Measurements from ENCODE around the gene HSPA8.
A peak's percentile ranks its signal among the peaks of the same experiment; 100 is the strongest.
"Not testable (repeated sequence)": the region's sequence is repeated elsewhere in the genome, so short reads cannot be mapped to it uniquely, and the experiment has no call there.

HSPA8 gene

DNA sequence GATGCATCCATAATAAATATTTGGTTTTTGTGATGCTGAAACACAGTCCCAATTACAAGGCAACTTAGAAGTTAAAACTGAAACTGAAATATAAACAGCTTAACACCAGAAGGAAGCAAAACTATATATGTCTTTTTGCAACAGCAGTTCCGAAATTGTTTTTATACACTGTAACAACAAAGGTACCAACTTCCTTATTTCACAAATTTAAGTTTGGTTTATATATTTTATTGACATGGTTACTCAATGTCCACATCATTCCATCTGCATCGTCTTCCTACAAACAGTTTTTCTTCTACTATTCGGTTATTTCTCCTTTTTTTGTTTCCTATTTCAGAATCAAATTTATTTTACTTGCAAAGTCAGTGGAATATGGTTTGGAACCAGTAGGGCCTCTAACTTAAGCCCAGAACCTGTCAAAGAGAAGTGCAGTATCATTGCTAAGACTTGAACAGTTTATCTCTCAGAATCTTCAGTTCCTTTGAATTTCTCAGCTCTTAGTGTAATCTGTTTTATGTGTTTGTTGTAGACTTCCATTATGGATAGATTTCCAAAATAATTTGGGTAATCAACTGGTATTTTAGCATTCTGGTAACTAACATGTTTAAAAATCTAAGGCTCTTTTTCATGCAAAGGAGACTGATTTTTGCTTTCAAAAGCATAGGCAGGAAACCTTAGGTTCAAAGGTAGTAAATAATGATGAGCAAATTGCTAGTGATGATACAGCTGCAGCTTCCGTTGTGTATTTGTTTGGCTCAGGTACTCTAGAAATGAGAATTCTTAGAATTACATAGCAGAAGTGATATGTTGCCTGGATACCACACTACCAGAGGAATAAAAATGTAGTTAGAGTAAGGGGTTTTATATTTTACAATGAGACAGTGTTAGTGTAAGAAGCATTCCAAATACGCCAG is 8.2 kb upstream of the HSPA8 start:
- DNase-seq, result no peak

DNA sequence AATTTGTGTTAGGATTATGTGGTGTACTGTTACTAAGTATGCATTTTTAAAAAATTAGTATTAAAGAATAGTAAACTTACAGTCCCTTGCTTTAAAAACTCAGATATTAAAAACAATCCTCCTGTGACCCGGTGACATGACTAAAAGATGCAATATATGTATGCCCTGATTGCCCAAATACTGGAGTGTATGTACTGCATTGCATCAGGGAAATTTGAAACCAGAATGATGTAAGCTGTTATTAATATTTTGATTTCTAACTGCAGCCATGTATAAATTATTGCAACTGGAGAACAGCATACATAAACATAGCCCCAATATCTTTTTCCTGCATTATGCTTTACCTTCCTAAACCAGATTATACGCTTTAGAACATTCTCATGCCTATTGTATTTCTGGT is 3.7 kb upstream of the HSPA8 start:
- no peak for DNase-seq

DNA sequence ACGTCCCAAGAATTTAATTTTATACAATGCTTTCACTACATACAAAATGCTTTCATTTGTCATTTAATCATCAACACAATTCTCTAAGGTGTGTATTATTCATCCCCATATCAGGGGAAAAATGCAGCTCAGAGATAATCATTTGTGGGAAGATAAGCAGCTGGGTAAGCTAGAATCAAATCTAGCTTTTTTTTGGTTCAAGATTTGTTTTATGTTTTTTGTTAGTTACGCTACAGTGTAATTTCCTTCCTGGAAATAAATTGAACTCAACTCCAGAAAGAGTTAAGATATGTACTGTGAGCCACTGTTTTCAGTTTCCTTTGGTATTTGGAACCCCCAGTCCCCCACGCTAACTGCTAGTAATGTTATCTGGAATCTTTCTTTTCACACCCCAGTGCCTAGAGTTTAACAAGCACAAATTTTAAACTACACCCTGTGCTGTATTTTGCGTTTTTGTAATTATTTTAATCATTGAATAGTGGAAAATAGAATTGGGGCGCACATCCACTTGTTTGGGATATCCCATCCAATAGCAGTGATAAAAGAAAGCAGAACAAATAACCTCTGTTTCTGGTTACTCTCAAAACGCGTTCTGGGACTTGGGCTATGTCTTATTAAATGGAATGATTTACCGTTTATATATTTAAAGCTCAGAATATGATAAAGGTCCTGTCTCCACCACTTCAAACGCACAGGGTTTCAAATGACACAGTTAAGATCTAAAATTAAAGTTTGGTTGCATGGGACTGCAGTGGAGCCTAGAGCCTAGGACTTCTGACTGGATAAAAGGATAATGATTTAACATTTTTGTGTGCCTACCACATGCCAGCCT is 2.1 kb upstream of the HSPA8 start:
- DNase-seq, result no peak

DNA sequence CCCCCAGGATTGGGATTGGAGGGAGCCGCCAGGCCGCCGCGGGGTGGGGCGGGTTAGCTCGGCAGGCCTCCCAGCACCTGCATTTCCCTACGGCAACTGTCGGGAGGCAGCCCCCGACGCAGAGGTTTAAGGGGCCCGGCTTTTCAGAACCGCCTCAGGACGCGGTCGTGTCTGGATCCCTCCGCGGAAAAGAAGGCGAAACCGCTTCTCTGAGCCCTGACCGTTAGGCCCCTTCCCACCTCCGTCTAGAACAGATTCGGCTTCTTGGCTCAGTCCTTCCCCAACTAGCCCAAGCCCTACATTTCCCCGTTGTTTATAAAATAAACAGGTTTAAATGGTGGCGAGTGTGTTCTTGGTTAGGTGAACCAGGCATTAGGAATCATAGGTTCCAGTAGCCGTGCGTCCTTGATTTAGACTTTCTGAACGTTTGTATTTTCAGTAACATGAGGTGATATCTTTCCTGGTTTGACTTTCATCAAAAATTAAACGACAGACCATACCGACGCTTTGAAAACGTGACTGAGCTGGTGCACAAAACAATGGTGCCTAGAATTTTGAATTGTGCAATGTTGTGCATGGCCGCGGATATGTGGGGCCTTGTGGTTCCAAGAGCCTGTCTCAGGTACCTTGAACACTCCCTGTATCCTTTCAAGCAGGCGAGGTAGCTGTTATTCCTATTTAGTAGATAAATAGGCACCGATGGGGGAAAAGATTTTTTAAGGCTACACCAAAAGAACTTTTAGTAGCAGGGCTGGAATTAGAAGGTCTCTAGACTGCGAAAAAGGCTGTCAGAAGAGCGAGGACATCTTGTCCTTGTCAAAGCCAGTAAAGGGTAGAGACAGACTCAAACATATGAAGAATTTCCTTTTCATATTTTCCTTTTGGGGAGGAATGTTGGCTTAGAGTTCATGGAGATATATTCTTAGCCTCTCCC is 1.2 kb upstream of the HSPA8 start:
- peak; percentile 66 for DNase-seq

DNA sequence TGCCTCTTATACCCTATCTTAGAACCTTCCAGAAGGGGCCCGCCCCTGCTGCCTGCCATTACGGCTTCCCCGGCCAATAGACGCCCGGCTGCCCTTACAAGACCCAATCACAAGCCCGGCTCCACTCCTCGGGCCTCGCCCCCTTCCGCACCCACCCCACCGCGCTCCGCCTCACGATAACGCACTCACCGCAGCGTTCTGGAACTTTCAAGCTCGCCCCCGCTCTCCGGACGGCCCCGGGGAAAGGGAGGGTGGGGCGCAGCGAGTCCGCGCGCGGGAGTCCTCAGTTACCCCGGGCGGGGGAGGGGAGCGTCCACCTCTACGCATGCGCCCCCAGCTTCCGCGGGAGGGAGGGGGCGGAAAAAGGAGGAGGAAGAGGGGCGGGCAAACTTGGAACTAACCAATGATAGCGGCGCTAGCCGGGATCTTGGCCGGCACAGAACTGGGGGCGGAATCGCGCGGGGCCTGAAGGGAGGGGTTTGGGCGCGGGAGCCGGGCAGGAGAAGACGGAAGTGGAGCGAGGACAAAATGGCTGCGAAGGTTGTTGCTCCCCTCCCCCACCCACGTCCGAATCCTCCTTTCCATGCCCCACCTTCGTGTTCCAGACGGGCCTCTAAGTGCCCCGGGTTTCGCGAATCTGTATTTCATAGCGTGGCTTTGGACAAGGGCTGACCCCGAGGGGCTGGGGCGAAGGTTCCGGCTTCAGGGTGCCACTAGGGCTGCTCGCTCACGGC is 389 bp upstream of the HSPA8 start:
- DNase-seq, result peak; percentile 99

DNA sequence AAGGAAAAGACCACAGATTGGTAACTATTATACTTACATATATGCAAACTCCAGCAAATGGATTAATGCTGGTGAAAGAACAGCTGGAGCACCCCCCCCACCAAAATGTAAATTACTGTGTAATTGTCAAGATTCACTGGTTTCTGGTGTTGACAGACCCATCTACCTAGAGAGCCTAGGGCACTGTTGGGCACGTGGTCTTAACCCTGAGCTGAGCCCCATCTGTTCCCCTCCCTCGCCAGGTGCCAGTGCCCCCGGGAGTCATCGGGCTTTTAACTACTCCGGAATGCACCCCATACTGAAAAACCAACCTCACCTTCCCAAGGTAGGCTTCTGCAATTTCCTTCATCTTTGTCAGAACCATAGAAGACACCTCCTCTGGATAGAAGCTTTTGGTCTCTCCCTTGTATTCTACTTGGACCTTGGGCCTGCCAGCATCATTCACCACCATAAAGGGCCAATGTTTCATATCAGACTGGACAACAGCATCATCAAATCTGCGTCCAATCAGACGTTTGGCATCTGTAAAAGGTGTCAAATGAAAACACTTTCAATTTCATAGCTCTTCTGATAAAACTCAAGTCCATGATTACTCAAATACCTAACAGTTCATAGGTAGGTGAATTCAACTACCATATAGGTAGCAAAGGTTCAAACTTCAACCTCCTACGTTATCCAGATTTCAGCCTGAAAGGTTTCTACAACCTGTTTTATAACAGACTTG is 1.5 kb downstream of the HSPA8 start:
- DNase-seq, result peak; percentile 73

DNA sequence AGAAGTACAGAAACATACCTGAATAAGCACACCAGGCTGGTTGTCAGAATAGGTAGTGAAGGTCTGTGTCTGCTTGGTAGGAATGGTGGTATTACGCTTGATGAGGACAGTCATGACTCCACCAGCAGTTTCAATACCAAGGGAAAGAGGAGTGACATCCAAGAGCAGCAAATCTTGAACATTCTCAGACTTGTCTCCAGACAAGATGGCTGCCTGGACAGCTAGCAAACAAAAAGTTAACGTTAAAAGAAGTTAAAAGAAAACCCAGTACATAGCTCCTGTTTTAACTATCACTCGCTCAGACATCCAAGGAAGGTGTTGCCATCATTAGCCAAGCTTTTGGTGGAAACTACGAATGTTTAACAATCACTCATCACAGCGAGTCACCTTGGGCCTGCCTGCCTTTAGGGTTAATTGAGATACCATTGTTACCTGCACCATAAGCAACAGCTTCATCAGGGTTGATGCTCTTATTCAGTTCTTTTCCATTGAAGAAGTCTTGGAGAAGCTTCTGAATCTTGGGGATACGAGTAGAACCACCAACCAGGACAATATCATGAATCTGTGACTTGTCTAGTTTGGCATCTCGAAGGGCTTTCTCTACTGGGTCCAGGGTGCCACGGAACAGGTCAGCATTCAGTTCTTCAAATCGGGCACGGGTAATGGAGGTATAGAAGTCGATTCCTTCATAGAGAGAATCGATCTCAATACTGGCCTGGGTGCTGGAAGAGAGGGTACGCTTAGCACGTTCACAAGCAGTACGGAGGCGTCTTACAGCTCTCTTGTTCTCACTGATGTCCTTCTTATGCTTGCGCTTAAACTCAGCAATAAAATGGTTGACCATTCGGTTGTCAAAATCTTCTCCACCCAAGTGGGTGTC is 2.7 kb downstream of the HSPA8 start:
- not testable (repeated sequence) for DNase-seq

DNA sequence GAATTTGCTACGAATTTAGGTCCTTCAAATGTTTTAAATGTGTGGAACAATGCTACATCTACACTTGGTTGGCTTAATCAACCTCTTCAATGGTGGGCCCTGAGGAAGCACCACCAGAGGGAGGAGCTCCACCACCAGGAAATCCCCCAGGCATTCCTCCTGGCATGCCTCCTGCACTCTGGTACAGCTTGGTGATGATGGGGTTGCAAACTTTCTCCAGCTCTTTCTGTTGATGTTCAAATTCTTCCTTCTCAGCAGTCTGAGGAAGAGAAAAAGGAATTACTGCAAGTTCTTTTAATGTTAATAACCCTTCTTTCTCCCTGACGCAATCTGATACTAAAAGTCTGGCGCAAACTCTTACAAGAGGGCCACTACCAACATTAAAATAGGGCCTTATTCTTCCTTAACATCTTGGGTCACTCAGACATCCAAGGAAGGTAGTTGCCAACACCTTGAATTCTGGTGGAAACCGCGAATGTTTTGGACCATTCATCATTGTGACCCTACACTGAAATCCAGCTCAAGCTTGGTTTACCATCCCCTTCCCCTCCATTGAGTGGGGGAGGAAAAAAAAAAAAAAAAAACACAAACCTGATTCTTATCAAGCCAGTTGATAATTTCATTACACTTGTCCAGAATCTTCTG is 4.2 kb downstream of the HSPA8 start:
- DNase-seq, result no peak

DNA sequence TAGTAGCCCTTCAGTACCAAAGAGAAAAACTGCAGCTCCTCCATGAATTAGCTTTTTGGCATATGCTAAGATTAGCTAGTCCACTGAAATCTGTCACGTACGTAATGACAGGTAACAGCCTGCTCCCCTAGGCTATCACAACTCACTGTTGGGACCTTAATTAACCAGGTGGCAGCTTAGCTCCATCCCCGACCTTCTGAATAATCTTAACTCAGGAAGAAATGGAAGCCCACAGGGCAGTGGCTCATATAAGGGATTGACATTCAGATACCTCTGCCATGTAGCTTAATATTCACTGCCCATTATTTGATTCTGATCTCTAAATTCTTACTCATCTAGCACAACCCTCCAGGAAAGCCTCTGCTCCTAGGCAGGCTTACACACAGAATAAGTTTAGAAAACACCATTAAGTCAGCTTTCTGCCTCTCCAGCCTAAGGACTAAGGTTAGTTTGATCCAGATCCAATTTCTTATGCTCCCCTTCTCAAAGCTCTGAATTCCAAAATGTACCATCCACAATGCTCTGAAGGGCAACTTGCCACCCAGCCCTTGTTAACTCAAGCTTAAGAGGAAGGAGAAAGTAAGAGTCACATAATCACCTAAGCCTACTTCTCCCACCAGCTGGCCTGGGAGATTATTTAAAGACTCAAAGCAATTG is 5.0 kb downstream of the HSPA8 start:
- no peak for DNase-seq

DNA sequence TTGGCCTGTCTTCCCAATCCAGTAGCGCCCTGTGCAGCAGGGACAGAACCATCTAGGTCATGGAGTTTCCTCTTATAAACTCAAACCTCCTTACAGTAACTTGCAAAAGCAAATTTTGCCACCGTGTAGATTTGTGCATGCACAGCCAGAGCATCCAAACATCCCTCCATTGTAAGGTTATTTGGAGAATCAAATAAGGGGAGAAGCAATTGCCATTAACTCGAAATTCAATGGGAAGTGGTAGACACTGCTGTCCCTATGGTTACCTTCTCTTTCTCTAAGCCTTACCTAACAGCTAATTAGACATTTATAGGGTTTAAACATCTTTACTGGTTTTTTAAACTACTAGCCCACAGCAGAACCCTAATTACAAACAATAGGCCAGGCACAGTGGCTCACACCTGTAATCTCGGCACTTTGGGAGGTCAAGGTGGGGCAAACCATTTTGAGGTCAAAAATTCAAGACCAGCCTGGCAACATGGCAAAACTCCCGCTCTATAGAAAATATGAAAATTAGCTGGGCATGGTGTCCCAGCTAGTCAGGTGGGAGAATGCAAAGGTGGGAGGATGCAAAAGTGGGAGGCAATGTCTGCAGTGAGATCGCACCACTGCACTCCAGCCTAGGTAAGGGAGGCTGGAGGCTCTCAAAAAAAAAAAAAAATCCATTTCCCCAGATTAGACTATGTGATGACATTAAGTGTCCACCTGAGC is 6.6 kb downstream of the HSPA8 start:
- DNase-seq, result peak; percentile 64

DNA sequence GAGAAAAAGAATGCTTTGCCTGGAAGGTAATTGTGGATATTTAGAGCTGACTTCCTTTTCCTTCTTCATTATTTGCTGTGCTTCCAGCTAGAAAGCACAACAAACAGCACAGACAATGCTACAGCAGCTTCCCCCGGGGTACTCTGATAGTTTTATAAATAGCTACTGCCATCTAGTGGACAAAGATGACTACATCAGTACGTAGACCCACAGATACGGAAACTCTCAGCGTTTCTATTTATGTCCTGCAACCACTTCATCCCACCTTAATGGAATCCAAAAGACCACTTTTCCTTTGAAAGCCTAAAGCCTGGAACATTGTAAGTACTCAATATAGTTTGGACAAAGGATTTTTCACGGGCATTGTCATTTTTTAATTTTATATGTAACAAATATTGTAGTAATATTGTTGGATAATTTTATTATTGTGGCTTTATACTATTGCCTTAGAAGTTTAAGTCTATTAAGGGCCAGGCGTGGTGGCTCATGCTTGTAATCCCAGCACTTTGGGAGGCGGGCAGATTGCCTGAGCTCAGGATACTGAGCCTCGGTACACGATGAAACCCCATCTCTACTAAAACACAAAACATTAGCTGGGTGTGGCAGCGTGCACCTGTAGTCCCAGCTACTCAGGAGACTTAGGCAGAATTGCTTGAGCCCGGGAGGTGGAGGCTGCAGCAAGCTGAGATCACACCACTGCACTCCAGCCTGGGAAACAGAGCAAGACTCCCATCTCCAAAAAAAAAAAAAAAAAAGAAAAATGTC is 7.5 kb downstream of the HSPA8 start:
- DNase-seq, result peak; percentile 76

DNA sequence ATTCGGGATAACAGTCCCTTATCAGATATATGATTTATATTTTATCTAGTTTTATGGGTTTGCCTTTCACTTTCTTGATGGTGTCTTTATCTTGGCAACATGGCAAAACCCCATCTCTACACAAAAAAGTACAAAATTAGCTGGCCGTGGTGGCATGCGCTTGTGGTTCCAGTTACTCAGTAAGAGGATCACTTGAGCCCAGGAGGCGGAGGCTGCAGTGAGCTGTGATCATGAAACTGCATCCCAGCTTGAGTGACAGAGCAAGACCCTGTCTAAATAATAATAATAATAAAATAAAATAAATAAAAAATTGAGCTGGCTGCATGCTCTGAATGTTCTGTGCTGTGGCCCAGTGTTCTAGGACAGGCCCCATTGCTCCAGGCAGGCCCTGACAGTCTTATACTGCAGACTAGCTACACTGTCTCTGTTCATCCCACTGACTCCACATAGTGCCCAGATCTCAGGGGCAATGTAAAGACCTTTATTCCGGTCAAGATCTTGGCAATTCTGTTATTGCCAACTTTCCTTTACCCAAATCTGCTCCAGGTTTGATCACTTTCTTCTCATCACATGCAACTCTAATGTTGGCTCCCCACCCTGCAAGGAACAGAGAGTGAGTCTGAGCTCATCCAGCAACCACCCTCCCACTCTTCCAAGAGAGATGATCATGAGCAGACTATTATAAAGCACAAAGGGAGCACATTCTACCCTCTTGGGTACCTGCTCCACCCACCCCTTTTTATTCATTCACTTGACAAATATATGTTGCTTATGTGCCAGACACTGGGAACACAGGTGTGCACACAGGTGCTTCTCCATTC is 8.8 kb downstream of the HSPA8 start:
- DNase-seq, result peak; percentile 69

DNA sequence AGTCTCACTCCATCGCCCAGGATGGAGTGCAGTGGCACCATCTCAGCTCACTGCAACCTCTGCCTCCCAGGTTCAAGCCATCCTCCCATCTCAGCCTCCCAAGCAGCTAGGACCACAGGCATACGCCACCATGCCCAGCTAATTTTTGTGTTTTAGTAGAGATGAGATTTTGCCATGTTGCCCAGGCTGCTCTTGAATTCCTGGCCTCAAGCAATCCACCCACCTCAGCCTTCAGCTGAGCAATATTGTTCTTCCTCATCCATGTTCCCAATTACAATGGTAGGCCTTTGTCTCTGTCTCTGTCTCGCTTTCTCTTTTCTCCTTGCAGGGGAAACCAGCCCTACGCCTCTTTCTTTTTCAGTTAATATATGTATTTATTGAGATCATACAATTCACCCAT is 10.3 kb downstream of the HSPA8 start:
- no peak for DNase-seq

DNA sequence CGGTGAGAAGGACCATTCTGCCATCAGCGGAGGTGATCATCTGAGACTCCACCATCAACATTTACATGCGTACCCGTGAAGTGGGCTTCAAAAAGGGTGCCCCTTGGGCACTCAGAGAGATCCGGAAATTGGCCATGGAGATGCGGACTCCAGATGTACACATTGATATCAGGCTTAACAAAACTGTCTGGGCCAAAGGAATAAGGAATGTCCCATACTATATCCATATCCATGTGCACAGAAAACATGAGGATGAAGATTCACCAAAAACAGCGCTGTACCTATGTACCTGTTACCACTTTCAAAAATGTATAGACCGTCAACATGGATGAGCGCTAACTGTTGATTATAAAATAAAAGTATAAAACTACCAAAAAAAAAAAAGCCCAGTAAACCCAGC is 10.8 kb downstream of the HSPA8 start:
- DNase-seq, result no peak

DNA sequence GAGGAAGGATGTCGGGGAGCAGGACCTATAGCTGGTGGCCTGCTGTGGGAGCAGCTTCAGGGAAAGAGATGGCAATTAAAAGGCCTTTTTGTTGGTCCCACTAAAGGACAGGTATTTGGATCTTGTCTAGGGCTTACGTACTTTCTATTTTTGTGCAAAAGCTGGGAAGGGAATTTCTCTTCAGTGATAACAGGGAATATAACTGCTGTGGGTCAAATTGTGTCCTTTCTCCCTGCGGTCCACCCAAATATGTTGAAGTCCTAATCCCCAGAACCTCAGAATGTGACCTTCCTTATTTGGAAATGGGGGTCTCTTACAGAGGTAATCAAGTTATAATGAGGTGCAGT is 14.0 kb downstream of the HSPA8 start:
- no peak for DNase-seq

DNA sequence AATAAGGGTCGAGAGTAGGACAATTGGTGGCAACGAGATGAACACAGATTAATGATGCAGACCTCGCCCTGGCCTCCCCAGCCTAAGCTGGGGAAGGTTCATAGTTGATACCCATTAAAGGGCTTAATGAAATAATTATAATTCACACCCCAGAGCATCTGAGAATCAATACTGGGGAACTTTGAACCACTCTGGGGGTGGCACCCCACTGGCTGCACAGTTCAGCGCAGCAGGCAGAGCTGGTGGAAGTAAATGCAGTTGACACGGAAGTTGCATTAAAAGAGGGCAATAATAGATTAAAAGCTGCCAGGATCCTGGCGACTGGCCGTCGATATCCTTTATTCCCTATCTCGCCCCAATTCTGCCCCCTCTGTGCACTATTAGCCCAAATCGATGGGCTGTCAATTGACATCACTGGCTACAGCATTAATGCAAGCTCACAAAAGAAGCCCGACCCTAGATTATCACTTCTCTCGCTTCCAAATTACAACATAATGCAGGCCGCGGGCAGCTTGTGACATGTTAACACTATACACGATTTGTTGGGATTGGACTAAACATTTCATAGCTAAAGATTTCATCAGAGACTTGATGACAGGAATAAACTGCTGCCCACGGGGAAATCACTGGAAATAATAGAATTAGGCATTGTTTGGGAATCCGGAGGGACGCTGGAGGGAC is 14.5 kb downstream of the HSPA8 start:
- DNase-seq, result no peak
